K562 (cell line): ENCODE measurements around the gene CNGB1. TPM values are rescaled to one million over a fixed set of nuclear protein-coding genes. Genes with fewer than 3 reads are reported as not detected.

Source experiments
- ATAC-seq: fragments of 200-7000 bp; cut with Tn5 transposase; 3 replicates; pipeline ENCODE4 v1.9.1; 2020; ENCODE audit warnings: moderate library complexity
- BruUV-seq: library from RNA; stranded (reverse); fragments of 400-500 nt; replicated peaks from 2 replicates; lab custom pipeline; 2021; lab: Mats Ljungman, UMichigan
- CTCF ChIA-PET: fragments of 300-600 bp; formaldehyde crosslinking; extraction: SDS; loops from one replicate; lab custom pipeline; 2021; ENCODE audit warnings: low intra/inter-chr PET ratio; lab: Yijun Ruan, JAX
- POLR2A ChIA-PET: fragments of 300-600, 350-650 bp; sonication (Branson Sonifier 250); formaldehyde crosslinking; extraction: SDS; loops from one replicate; lab custom pipeline; 2021; ENCODE audit warnings: antibody characterized with exemption, inconsistent platforms; lab: Yijun Ruan, JAX
- DNase-seq, 4 experiments: peaks; one replicate each; pipeline versions ENCODE4 v3.0.0 to v3.0.0-alpha.2; 2011 to 2018; ENCODE audit warnings: low spot score in 3 of 4, mixed read lengths in 3 of 4; ENCODE audit errors: extremely low read depth in 1 of 4
- FAIRE-seq: peaks from 2 replicates; lab custom pipeline; 2011; peaks lifted over from hg19 to GRCh38; lab: Jason Lieb, UNC
- H2AFZ ChIP-seq: 2 replicates; pipeline ENCODE4 v1.6.0; 2011; ENCODE audit warnings: low read depth, low read length, control low read depth, inconsistent platforms
- H3K27ac ChIP-seq: fragments of 200-600 bp; 3 replicates; pipeline ENCODE4 v1.8.0; 2011; ENCODE audit warnings: low read depth, mild to moderate bottlenecking, control low read depth, inconsistent platforms, low read length, moderate library complexity, mixed read lengths; ENCODE audit errors: extremely low read depth
- H3K27me3 ChIP-seq, 2 experiments: fragments of 300-600 bp in 1 of 2; 2 replicates in 1 of 2; 3 replicates in 1 of 2; pipeline versions ENCODE4 v1.6.0 to v1.8.0; 2011; ENCODE audit warnings: inconsistent platforms in 2 of 2, low read length in 2 of 2, mild to moderate bottlenecking in 1 of 2, mixed read lengths in 1 of 2, moderate library complexity in 1 of 2; ENCODE audit not compliant: control insufficient read depth in 2 of 2, insufficient read depth in 2 of 2
- H3K36me3 ChIP-seq: fragments of 300-600 bp; 3 replicates; pipeline ENCODE4 v1.8.0; 2011; ENCODE audit warnings: mild to moderate bottlenecking, low read length, inconsistent platforms; ENCODE audit not compliant: control insufficient read depth, insufficient read depth
- H3K4me1 ChIP-seq, 2 experiments: fragments of 200-600 bp in 1 of 2; replicated peaks in 1 of 2; 2 replicates in 1 of 2; 3 replicates in 1 of 2; pipeline versions ENCODE4 v1.5.1 to v1.8.0; 2011; ENCODE audit warnings: inconsistent platforms in 2 of 2, low read length in 2 of 2, mild to moderate bottlenecking in 1 of 2, mixed read lengths in 1 of 2, moderate library complexity in 1 of 2; ENCODE audit not compliant: control insufficient read depth in 2 of 2, insufficient read depth in 2 of 2
- H3K4me2 ChIP-seq: 2 replicates; pipeline ENCODE4 v1.6.1; 2011; ENCODE audit warnings: low read length, control low read depth, inconsistent platforms, mixed read lengths; ENCODE audit not compliant: insufficient read depth
- H3K4me3 ChIP-seq: fragments of 200-600 bp; sonication (generic), shearing (Covaris generic); 2 replicates; pipeline ENCODE4 v1.5.1; 2016; ENCODE audit warnings: control low read depth, inconsistent platforms
- H3K79me2 ChIP-seq: fragments of 200-600 bp; 3 replicates; pipeline ENCODE4 v1.8.0; 2011; ENCODE audit warnings: low read length, inconsistent platforms; ENCODE audit not compliant: control insufficient read depth, insufficient read depth
- H3K9ac ChIP-seq, 2 experiments: 2 replicates each; pipeline versions ENCODE4 v1.6.0 to v1.6.1; 2011; ENCODE audit warnings: low read depth in 2 of 2, low read length in 2 of 2, control low read depth in 1 of 2, inconsistent platforms in 1 of 2, mild to moderate bottlenecking in 1 of 2, mixed read lengths in 1 of 2; ENCODE audit not compliant: insufficient read depth in 1 of 2
- H3K9me1 ChIP-seq: one replicate; pipeline ENCODE4 v1.6.0; 2011; ENCODE audit warnings: inconsistent platforms, mild to moderate bottlenecking, low read length, moderate library complexity; ENCODE audit not compliant: control insufficient read depth, insufficient read depth
- H3K9me3 ChIP-seq: replicated peaks from 2 replicates; pipeline ENCODE4 v1.5.1; 2011; ENCODE audit warnings: low read depth, low read length, inconsistent platforms; ENCODE audit not compliant: control insufficient read depth, insufficient read depth
- H4K20me1 ChIP-seq: replicated peaks from 2 replicates; pipeline ENCODE4 v1.6.1; 2011; ENCODE audit warnings: low read length, inconsistent platforms, mixed read lengths; ENCODE audit not compliant: control insufficient read depth, insufficient read depth
- CBX3 ChIP-seq, 2 experiments: IDR thresholded peaks; 1 replicate in 1 of 2; 2 replicates in 1 of 2; pipeline ENCODE4 v1.6.1; 2012; ENCODE audit warnings: inconsistent platforms in 2 of 2, low read length in 2 of 2, borderline replicate concordance in 1 of 2, control low read depth in 1 of 2
- FOS ChIP-seq: IDR thresholded peaks from 3 replicates; pipeline ENCODE4 v1.6.1; 2011; ENCODE audit not compliant: insufficient read length; ENCODE audit errors: extremely low read depth
- GATAD2B ChIP-seq: fragments of 450-650 bp; IDR thresholded peaks from 2 replicates; pipeline ENCODE4 v1.6.1; 2017; ENCODE audit warnings: mild to moderate bottlenecking, borderline replicate concordance
- HDAC3 ChIP-seq: fragments of 450-650 bp; IDR thresholded peaks from 2 replicates; pipeline ENCODE4 v1.6.1; 2018; ENCODE audit warnings: borderline replicate concordance, mild to moderate bottlenecking, moderate library complexity; ENCODE audit not compliant: partially characterized antibody
- MAFK ChIP-seq: IDR thresholded peaks from 2 replicates; pipeline ENCODE4 v1.6.1; 2011; ENCODE audit warnings: low read length, improper control_type of control experiment
- MBD1 ChIP-seq: fragments of 250-450 bp; sonication (Bioruptor Pico); IDR thresholded peaks from 2 replicates; pipeline ENCODE4 v1.8.0; 2022; ENCODE audit warnings: inconsistent platforms
- MLX ChIP-seq, 2 experiments: fragments of 450-650 bp in 1 of 2; sonication (generic) in 1 of 2; formaldehyde crosslinking; conservative IDR thresholded peaks; 2 replicates each; pipeline versions ENCODE4 v1.4.0 to v1.8.1; 2020 to 2022; ENCODE audit warnings: mild to moderate bottlenecking in 1 of 2, missing genetic modification reagents in 1 of 2
- MYC ChIP-seq, 2 experiments: fragments of 250-450 bp in 1 of 2; sonication (Bioruptor Pico) in 1 of 2; IDR thresholded peaks; 2 replicates each; pipeline versions ENCODE4 v1.5.1 to v1.6.1; 2012 to 2021; ENCODE audit warnings: low read depth in 2 of 2, borderline replicate concordance in 1 of 2, improper control_type of control experiment in 1 of 2, low read length in 1 of 2, mild to moderate bottlenecking in 1 of 2, moderate library complexity in 1 of 2
- NFIC ChIP-seq: fragments of 450-650 bp; IDR thresholded peaks from 2 replicates; pipeline ENCODE4 v1.6.1; 2017; ENCODE audit warnings: mild to moderate bottlenecking, inconsistent platforms
- PHB ChIP-seq: fragments of 250-450 bp; sonication (Bioruptor Pico); IDR thresholded peaks from 2 replicates; pipeline ENCODE4 v1.5.0; 2021
- SMAD2 ChIP-seq: fragments of 150-350 bp; IDR thresholded peaks from 2 replicates; pipeline ENCODE4 v1.6.1; 2014; ENCODE audit warnings: low read depth, mild to moderate bottlenecking, low read length
- TRIM24 ChIP-seq, 2 experiments: fragments of 450-650 bp; IDR thresholded peaks; 2 replicates each; pipeline ENCODE4 v1.6.1; 2016
- ZBTB11 ChIP-seq, 3 experiments: fragments of 200-800 bp in 1 of 3; fragments of 250-450 bp in 1 of 3; fragments of 450-650 bp in 1 of 3; sonication (Bioruptor Pico) in 1 of 3; sonication (Bioruptor generic) in 1 of 3; formaldehyde crosslinking in 1 of 3; IDR thresholded peaks; 2 replicates each; pipeline versions ENCODE4 v1.6.1 to v1.8.0; 2016 to 2022; ENCODE audit warnings: mild to moderate bottlenecking in 2 of 3, missing genetic modification characterization in 2 of 3, missing compliant biosample characterization in 1 of 3, moderate library complexity in 1 of 3
- ZBTB17 ChIP-seq: fragments of 450-650 bp; formaldehyde crosslinking; IDR thresholded peaks from 2 replicates; pipeline ENCODE4 v1.4.0; 2020; ENCODE audit warnings: mild to moderate bottlenecking
- ZNF316 ChIP-seq: fragments of 450-650 bp; IDR thresholded peaks from 2 replicates; pipeline ENCODE4 v1.6.1; 2016
- ZNF57 ChIP-seq: fragments of 450-650 bp; formaldehyde crosslinking; IDR thresholded peaks from 2 replicates; pipeline ENCODE4 v1.4.0; 2020; ENCODE audit warnings: mild to moderate bottlenecking, moderate library complexity
- ZNF699 ChIP-seq: fragments of 250-450 bp; sonication (Bioruptor Pico); IDR thresholded peaks from 2 replicates; pipeline ENCODE4 v1.8.0; 2021; ENCODE audit warnings: mild to moderate bottlenecking, moderate library complexity; ENCODE audit not compliant: insufficient replicate concordance
- ZNF79 ChIP-seq: fragments of 250-450 bp; sonication (Bioruptor Pico); IDR thresholded peaks from 2 replicates; pipeline ENCODE4 v1.4.0; 2020; ENCODE audit warnings: low read depth, mild to moderate bottlenecking, moderate library complexity
- WGBS: fragments of 100-300 bp; shearing (Covaris generic); methylation state at CpG from one replicate; pipeline ENCODE4 v1.1.6; 2016; ENCODE audit warnings: low coverage, mixed read lengths; ENCODE audit not compliant: insufficient coverage; ENCODE audit errors: missing lambda C conversion rate; 5-methylcytosine and 5-hydroxymethylcytosine counted together
- in situ Hi-C: fragments of 300-500 bp; cut with MboI; formaldehyde crosslinking; loops from 4 replicates; pipeline ENCODE4 v1.15.0; 2018; ENCODE audit warnings: inconsistent platforms, mixed read lengths
- intact Hi-C: fragments of 100-400 bp; cut with micrococcal nuclease; formaldehyde crosslinking; loops from 2 replicates; pipeline ENCODE4 v1.14.2; 2022
- polyA plus RNA-seq, 8 experiments: library from polyadenylated mRNA; depleted of rRNA in 4 of 8; stranded (reverse) in 5 of 8; unstranded in 3 of 8; fragments of >200 nt; fragmentation: Nextera tagmentation in 2 of 8; fragmentation: Illumina TruSeq in 1 of 8; extraction: Ambion mirVana in 2 of 8; extraction: Trizol in 1 of 8; gene quantifications; 2 replicates each; pipeline versions ENCODE4 v1.2.1 to v1.2.3, GENCODE V29; 2011 to 2014; ENCODE audit warnings: inconsistent platforms in 1 of 8, missing spikeins in 1 of 8
- total RNA-seq, 7 experiments: library from RNA; depleted of rRNA in 6 of 7; stranded (reverse); fragments of >200 nt in 6 of 7; fragmentation: Illumina TruSeq in 2 of 7; extraction: Trizol in 2 of 7; gene quantifications; 2 replicates each; pipeline versions ENCODE4 v1.2.1 to v1.2.3, GENCODE V29; 2011 to 2021; ENCODE audit warnings: low replicate concordance in 1 of 7

Gene CNGB1
- total and polyA plus RNA-seq, 9 of the 15 experiments (the other 6 are each of a cell fraction or from before 2014, with no cell fraction given): not detected

GRCh38 chr16:57971848-57972247 is 920 bp upstream of the CNGB1 start:
- Histone ChIP-seq H3K9me1 (peaks cover 6% of the 10 kb centered on the region), H3K36me3 (no peaks in the 10 kb centered on the region), H3K79me2 (no peaks in the 10 kb centered on the region), H3K4me2 (no peak overlapping the region), H3K4me1 (peaks cover 14 to 20% of the 10 kb centered on the region in 2 experiments), H3K4me3 (no peak overlapping the region), H3K9me3 (no peaks in the 10 kb centered on the region), H4K20me1 (no peaks in the 10 kb centered on the region), H3K9ac (no peak overlapping the region), H3K27me3 (no peaks in the 10 kb centered on the region), H2AFZ (no peak overlapping the region), H3K27ac (no peak overlapping the region)
- no peak for FAIRE-seq
- ChIA-PET POLR2A (interaction anchor here (0.6 kb wide), 1 partner anchor 341 kb away, joined by 4 read pairs; no protein-coding TSS in a partner anchor), CTCF (interaction anchor here (0.6 kb wide), 1 partner anchor 74 kb away, joined by 3 read pairs; no protein-coding TSS in a partner anchor)
- in situ Hi-C loops: no loop called here
- ATAC-seq: no peak
- BruUV-seq: no TSS peak
- intact Hi-C loops: no loop called here
- WGBS: 55% methylated on average over 1 of the region's 1 CpG
- DNase-seq: no peak
- no peak for TF ChIP-seq MLX (CRISPR knock-in tag; conservative IDR thresholded peaks at IDR 0.05)
- TF ChIP-seq MYC (IDR thresholded peaks at IDR 0.05; ENCODE audit: low read depth, low read length): no peak
- no peak for TF ChIP-seq MYC (CRISPR knock-in tag; IDR thresholded peaks at IDR 0.05; ENCODE audit: borderline replicate concordance, low read depth)
- 0 out of 3 replicates have a peak, but pooled peaks of 1 of the 2 experiments have one; percentile 19 for TF ChIP-seq CBX3 (IDR thresholded peaks at IDR 0.05; ENCODE audit: borderline replicate concordance in 1 of 2, low read length in 2 of 2)
- TF ChIP-seq MAFK: no peak
- no peak for TF ChIP-seq ZNF57 (CRISPR knock-in tag)
- TF ChIP-seq MBD1 (CRISPR knock-in tag): no peak
- TF ChIP-seq SMAD2: no peak
- no peak for TF ChIP-seq FOS
- no peak for TF ChIP-seq HDAC3
- TF ChIP-seq ZBTB11 (CRISPR knock-in tag; IDR thresholded peaks at IDR 0.05): no peak
- no peak for TF ChIP-seq ZNF79 (CRISPR knock-in tag)
- TF ChIP-seq NFIC: peak; percentile 89
- TF ChIP-seq ZNF699 (CRISPR knock-in tag): no peak
- no peak for TF ChIP-seq GATAD2B
- TF ChIP-seq TRIM24 (IDR thresholded peaks at IDR 0.05): peak in 1 of 2 experiments; percentile 71; a peak in 1 of 4 replicates
- TF ChIP-seq ZNF316: peak; percentile 78
- no peak for TF ChIP-seq PHB (CRISPR knock-in tag)
- no peak for TF ChIP-seq ZBTB17 (CRISPR knock-in tag)
